GM18870 (cell line): Measurements from ENCODE around the gene SLX9.
"Not testable (repeated sequence)": the region's sequence is repeated elsewhere in the genome, so short reads cannot be mapped to it uniquely, and the experiment has no call there.

Experiments used
- ATAC-seq: cut with Tn5 transposase; IDR thresholded peaks from one replicate; pipeline ENCODE4 v1.9.1; 2021; ENCODE audit warnings: moderate library complexity; ENCODE audit not compliant: unreplicated experiment

Gene SLX9

GRCh38 chr21:44901391-44902074 lies 38.3 kb upstream of the SLX9 start:
- no peak for ATAC-seq

- no peak for ATAC-seq
Measured at GRCh38 chr21:44902268-44903049, 37.4 kb upstream of the SLX9 start.

- no peak for ATAC-seq
Measured at GRCh38 chr21:44903050-44903685, 36.7 kb upstream of the SLX9 start.

GRCh38 chr21:44903689-44904088 lies 36.1 kb upstream of the SLX9 start:
- no peak for ATAC-seq

- no peak for ATAC-seq
Measured at GRCh38 chr21:44904141-44904923, 35.5 kb upstream of the SLX9 start.

- no peak for ATAC-seq
Measured at GRCh38 chr21:44905016-44905727, 34.7 kb upstream of the SLX9 start.

GRCh38 chr21:44905728-44906090 lies 34.1 kb upstream of the SLX9 start:
- ATAC-seq = no peak

GRCh38 chr21:44907225-44907965 lies 32.4 kb upstream of the SLX9 start:
- ATAC-seq = no peak

GRCh38 chr21:44907966-44908895 lies 31.6 kb upstream of the SLX9 start:
- no peak for ATAC-seq

GRCh38 chr21:44908908-44909307 lies 30.9 kb upstream of the SLX9 start:
- no peak for ATAC-seq

GRCh38 chr21:44909719-44910118 lies 30.1 kb upstream of the SLX9 start:
- no peak for ATAC-seq

- no peak for ATAC-seq
Measured at GRCh38 chr21:44910229-44911067, 29.4 kb upstream of the SLX9 start.

- no peak for ATAC-seq
Measured at GRCh38 chr21:44911068-44911383, 28.8 kb upstream of the SLX9 start.

- no peak for ATAC-seq
Measured at GRCh38 chr21:44911384-44912157, 28.3 kb upstream of the SLX9 start.

- no peak for ATAC-seq
Measured at GRCh38 chr21:44912158-44912473, 27.7 kb upstream of the SLX9 start.

- ATAC-seq = not testable (repeated sequence)
Measured at GRCh38 chr21:44912506-44913412, 27.1 kb upstream of the SLX9 start.
